HepG2 (cell line): Measurements from ENCODE around the gene FAM174C. TPM values are rescaled to one million over a fixed set of nuclear protein-coding genes. Genes with fewer than 3 reads are reported as not detected.

Experiments
- DNMT1 ChIP-seq: sonication (generic); formaldehyde crosslinking; IDR thresholded peaks from 2 replicates; pipeline ENCODE4 v1.5.1; 2020; ENCODE audit warnings: mild to moderate bottlenecking, missing genetic modification reagents
- EEA1 ChIP-seq: sonication (generic); formaldehyde crosslinking; IDR thresholded peaks from 2 replicates; pipeline ENCODE4 v1.5.1; 2020; ENCODE audit warnings: mild to moderate bottlenecking, missing genetic modification reagents, borderline replicate concordance
- ELF4 ChIP-seq: sonication (generic); formaldehyde crosslinking; IDR thresholded peaks from 2 replicates; pipeline ENCODE4 v1.5.0; 2020; ENCODE audit warnings: missing genetic modification reagents, mild to moderate bottlenecking, moderate library complexity, borderline replicate concordance
- MAFG ChIP-seq: sonication (generic); formaldehyde crosslinking; IDR thresholded peaks from 2 replicates; pipeline ENCODE4 v1.5.1; 2020; ENCODE audit warnings: mild to moderate bottlenecking, missing genetic modification reagents
- SMC3 ChIP-seq: IDR thresholded peaks from 2 replicates; pipeline ENCODE4 v1.6.1; 2011; ENCODE audit warnings: low read length, improper control_type of control experiment
- THAP11 ChIP-seq: IDR thresholded peaks from 2 replicates; pipeline ENCODE4 v1.6.1; 2016; ENCODE audit warnings: missing biosample characterization, missing genetic modification reagents
- ZBTB42 ChIP-seq: sonication (generic); formaldehyde crosslinking; IDR thresholded peaks from 2 replicates; pipeline ENCODE4 v1.5.0; 2020; ENCODE audit warnings: mild to moderate bottlenecking, missing genetic modification reagents
- ZNF180 ChIP-seq: sonication (generic); formaldehyde crosslinking; IDR thresholded peaks from 2 replicates; pipeline ENCODE4 v1.4.0; 2020; ENCODE audit warnings: low read depth, missing genetic modification reagents, borderline replicate concordance
- ZNF343 ChIP-seq: sonication (generic); formaldehyde crosslinking; IDR thresholded peaks from 2 replicates; pipeline ENCODE4 v1.4.0; 2020; ENCODE audit warnings: mild to moderate bottlenecking, missing genetic modification reagents
- ZNF383 ChIP-seq: sonication (generic); formaldehyde crosslinking; IDR thresholded peaks from 2 replicates; pipeline ENCODE4 v1.4.0; 2020; ENCODE audit warnings: missing genetic modification reagents, mild to moderate bottlenecking, borderline replicate concordance
- ZNF44 ChIP-seq: sonication (generic); formaldehyde crosslinking; IDR thresholded peaks from 2 replicates; pipeline ENCODE4 v1.5.1; 2020; ENCODE audit warnings: mild to moderate bottlenecking, missing genetic modification reagents
- ZSCAN29 ChIP-seq: sonication (generic); formaldehyde crosslinking; conservative IDR thresholded peaks from 2 replicates; pipeline ENCODE4 v1.4.0; 2020; ENCODE audit warnings: mild to moderate bottlenecking, missing genetic modification reagents
- polyA plus RNA-seq, 8 experiments: library from polyadenylated mRNA; depleted of rRNA in 3 of 8; stranded (reverse) in 7 of 8; unstranded in 1 of 8; fragments of >200 nt; fragmentation: Illumina TruSeq in 4 of 8; extraction: Trizol in 4 of 8; gene quantifications; 2 replicates each; pipeline versions ENCODE4 v1.2.1 to v1.2.3, GENCODE V29; 2011 to 2016; ENCODE audit warnings: low read depth in 4 of 8, missing spikeins in 1 of 8, mixed read lengths in 1 of 8; ENCODE audit not compliant: insufficient read depth in 1 of 8
- total RNA-seq, 5 experiments: library from RNA; depleted of rRNA; stranded (reverse); fragments of >200 nt; fragmentation: Illumina TruSeq; extraction: Trizol; gene quantifications; 2 replicates each; pipeline ENCODE4 v1.2.3, GENCODE V29; 2016; ENCODE audit warnings: low read depth in 1 of 5
- TF ChIP-seq, protein P1 (sequence below): sonication (generic); formaldehyde crosslinking; IDR thresholded peaks from 2 replicates; pipeline ENCODE4 v1.4.0; 2020; ENCODE audit warnings: missing genetic modification reagents
- TF ChIP-seq, protein P2 (sequence below): sonication (generic); formaldehyde crosslinking; IDR thresholded peaks from 2 replicates; pipeline ENCODE4 v1.8.0; 2022; ENCODE audit warnings: missing genetic modification reagents, mild to moderate bottlenecking, inconsistent platforms, borderline replicate concordance
- TF ChIP-seq, protein P3 (sequence below): sonication (generic); formaldehyde crosslinking; IDR thresholded peaks from 2 replicates; pipeline ENCODE4 v1.4.0; 2020; ENCODE audit warnings: missing genetic modification reagents; ENCODE audit errors: not compliant biosample characterization
- TF ChIP-seq, protein P4 (sequence below): sonication (generic); formaldehyde crosslinking; IDR thresholded peaks from 2 replicates; pipeline ENCODE4 v1.4.0; 2020; ENCODE audit warnings: missing genetic modification reagents, mild to moderate bottlenecking, borderline replicate concordance

The FAM174C gene
- total and polyA plus RNA-seq, 2 of the 13 experiments (the other 11 are each of a cell fraction or from before 2014, with no cell fraction given) = 19.5 to 31.3 TPM

DNA sequence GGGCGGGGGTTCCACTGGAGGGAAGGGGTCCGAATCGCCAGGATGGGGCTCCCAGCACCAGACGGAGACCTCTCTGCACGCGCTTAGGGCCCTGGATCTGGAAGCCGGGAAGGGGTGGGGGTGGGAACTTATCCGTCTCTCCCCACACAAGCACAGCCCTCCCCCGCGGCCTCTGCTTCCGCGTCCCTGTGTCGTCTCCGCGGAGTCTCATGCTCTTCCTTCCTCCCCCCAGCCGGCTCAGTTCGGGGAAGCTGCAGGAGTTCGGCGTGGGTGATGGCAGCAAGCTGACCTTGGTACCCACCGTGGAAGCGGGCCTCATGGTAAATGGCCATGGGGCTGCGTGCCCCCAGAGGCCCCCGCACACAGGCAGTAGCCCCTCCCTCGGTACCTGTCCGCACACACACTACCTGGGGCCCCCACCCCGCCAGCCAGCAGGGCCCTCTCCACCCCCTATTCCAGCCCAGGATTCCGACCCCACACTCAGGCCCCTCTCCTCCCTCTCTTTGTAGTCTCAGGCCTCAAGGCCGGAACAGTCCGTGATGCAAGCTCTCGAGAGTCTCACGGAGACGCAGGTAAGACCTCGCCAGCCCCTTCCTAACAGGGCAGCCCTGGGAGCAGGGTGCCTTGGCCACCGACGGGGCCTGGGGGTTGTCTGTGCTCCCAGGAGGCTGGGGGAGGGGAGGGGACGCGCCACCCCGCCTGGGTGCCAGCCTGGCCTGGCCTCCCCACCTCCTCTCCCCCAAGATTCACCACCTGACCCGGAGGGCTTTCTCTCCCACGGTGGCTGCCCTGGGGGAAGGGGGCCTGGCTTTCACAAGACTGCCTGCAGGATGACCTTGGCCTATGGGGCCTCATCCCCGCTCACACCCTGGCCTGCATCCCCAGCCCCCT is 23.8 kb upstream of the FAM174C start (continued):
- TF ChIP-seq, protein P1, sequence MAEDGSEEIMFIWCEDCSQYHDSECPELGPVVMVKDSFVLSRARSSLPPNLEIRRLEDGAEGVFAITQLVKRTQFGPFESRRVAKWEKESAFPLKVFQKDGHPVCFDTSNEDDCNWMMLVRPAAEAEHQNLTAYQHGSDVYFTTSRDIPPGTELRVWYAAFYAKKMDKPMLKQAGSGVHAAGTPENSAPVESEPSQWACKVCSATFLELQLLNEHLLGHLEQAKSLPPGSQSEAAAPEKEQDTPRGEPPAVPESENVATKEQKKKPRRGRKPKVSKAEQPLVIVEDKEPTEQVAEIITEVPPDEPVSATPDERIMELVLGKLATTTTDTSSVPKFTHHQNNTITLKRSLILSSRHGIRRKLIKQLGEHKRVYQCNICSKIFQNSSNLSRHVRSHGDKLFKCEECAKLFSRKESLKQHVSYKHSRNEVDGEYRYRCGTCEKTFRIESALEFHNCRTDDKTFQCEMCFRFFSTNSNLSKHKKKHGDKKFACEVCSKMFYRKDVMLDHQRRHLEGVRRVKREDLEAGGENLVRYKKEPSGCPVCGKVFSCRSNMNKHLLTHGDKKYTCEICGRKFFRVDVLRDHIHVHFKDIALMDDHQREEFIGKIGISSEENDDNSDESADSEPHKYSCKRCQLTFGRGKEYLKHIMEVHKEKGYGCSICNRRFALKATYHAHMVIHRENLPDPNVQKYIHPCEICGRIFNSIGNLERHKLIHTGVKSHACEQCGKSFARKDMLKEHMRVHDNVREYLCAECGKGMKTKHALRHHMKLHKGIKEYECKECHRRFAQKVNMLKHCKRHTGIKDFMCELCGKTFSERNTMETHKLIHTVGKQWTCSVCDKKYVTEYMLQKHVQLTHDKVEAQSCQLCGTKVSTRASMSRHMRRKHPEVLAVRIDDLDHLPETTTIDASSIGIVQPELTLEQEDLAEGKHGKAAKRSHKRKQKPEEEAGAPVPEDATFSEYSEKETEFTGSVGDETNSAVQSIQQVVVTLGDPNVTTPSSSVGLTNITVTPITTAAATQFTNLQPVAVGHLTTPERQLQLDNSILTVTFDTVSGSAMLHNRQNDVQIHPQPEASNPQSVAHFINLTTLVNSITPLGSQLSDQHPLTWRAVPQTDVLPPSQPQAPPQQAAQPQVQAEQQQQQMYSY (CRISPR knock-in tag) = peak; percentile 56; the same call in 1 of the 2 replicates
- TF ChIP-seq, protein P2, sequence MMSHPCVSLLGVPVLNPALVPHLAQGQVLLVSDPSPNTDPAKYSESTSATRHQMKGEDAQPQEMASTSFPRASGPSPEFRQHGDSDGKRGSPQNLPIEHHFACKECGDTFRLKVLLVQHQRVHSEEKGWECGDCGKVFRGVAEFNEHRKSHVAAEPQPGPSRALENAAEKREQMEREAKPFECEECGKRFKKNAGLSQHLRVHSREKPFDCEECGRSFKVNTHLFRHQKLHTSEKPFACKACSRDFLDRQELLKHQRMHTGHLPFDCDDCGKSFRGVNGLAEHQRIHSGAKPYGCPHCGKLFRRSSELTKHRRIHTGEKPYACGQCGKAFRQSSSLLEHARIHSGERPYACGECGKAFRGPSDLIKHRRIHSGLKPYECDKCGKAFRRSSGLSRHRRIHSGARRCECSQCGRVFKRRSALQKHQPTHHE (CRISPR knock-in tag) = no peak
- TF ChIP-seq ZNF383 (CRISPR knock-in tag) = no peak
- no peak for TF ChIP-seq ZNF180 (CRISPR knock-in tag)
- no peak for TF ChIP-seq ZSCAN29
- TF ChIP-seq THAP11 (CRISPR knock-in tag) = no peak; the same call in 1 of the 2 replicates
- TF ChIP-seq ZNF44 (CRISPR knock-in tag) = no peak
- TF ChIP-seq SMC3 = no peak
- 0 out of 2 replicates have a peak, but pooled peaks have one; percentile 31 for TF ChIP-seq EEA1 (CRISPR knock-in tag)
- TF ChIP-seq, protein P3, sequence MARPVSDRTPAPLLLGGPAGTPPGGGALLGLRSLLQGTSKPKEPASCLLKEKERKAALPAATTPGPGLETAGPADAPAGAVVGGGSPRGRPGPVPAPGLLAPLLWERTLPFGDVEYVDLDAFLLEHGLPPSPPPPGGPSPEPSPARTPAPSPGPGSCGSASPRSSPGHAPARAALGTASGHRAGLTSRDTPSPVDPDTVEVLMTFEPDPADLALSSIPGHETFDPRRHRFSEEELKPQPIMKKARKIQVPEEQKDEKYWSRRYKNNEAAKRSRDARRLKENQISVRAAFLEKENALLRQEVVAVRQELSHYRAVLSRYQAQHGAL (CRISPR knock-in tag) = no peak
- no peak for TF ChIP-seq MAFG (CRISPR knock-in tag)
- no peak for TF ChIP-seq DNMT1 (CRISPR knock-in tag)
- no peak for TF ChIP-seq ZBTB42 (CRISPR knock-in tag)
- TF ChIP-seq ELF4 = no peak
- no peak for TF ChIP-seq ZNF343
- TF ChIP-seq, protein P4, sequence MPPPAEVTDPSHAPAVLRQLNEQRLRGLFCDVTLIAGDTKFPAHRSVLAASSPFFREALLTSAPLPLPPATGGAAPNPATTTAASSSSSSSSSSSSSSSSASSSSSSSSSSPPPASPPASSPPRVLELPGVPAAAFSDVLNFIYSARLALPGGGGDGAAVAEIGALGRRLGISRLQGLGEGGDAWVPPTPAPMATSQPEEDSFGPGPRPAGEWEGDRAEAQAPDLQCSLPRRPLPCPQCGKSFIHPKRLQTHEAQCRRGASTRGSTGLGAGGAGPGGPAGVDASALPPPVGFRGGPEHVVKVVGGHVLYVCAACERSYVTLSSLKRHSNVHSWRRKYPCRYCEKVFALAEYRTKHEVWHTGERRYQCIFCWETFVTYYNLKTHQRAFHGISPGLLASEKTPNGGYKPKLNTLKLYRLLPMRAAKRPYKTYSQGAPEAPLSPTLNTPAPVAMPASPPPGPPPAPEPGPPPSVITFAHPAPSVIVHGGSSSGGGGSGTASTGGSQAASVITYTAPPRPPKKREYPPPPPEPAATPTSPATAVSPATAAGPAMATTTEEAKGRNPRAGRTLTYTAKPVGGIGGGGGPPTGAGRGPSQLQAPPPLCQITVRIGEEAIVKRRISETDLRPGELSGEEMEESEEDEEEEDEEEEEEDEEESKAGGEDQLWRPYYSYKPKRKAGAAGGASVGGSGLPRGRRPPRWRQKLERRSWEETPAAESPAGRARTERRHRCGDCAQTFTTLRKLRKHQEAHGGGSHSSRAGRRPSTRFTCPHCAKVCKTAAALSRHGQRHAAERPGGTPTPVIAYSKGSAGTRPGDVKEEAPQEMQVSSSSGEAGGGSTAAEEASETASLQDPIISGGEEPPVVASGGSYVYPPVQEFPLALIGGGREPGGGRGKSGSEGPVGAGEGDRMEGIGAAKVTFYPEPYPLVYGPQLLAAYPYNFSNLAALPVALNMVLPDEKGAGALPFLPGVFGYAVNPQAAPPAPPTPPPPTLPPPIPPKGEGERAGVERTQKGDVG (CRISPR knock-in tag) = no peak
